Spleen (tissue), 11 donors: ENCODE measurements around the gene PAQR7. TPM values are rescaled to one million over a fixed set of nuclear protein-coding genes. Genes with fewer than 3 reads are reported as not detected.

Experiments
- DNase-seq: peaks from one replicate; pipeline ENCODE4 v3.0.0-alpha.2; 2020
- H3K27ac ChIP-seq, 8 donors: fragments of 200-600 bp; sonication (generic) in 7 of 8; 1 replicate in 4 of 8; 2 replicates in 4 of 8; pipeline versions ENCODE4 v1.5.0 to v1.8.0; 2016 to 2021; ENCODE audit warnings: inconsistent platforms in 4 of 8, mild to moderate bottlenecking in 4 of 8, moderate library complexity in 1 of 8
- H3K27me3 ChIP-seq, 7 donors: fragments of 200-600 bp; sonication (generic) in 6 of 7; replicated peaks in 1 of 7; 1 replicate in 4 of 7; 2 replicates in 3 of 7; pipeline versions ENCODE4 v1.5.0 to v1.8.0; 2016 to 2021; ENCODE audit warnings: inconsistent platforms in 3 of 7, mild to moderate bottlenecking in 1 of 7
- H3K36me3 ChIP-seq, 6 donors: fragments of 200-600 bp; sonication (generic) in 5 of 6; 1 replicate in 4 of 6; 2 replicates in 2 of 6; pipeline versions ENCODE4 v1.5.0 to v1.8.0; 2016 to 2021; ENCODE audit warnings: inconsistent platforms in 2 of 6
- H3K4me1 ChIP-seq, 6 donors: fragments of 200-600 bp; sonication (generic) in 5 of 6; 1 replicate in 3 of 6; 2 replicates in 3 of 6; pipeline versions ENCODE4 v1.5.0 to v1.8.0; 2016 to 2021; ENCODE audit warnings: inconsistent platforms in 3 of 6
- H3K4me3 ChIP-seq, 8 donors: fragments of 200-600 bp; sonication (generic) in 7 of 8; 1 replicate in 4 of 8; 2 replicates in 4 of 8; pipeline versions ENCODE4 v1.5.0 to v1.8.0; 2016 to 2021; ENCODE audit warnings: inconsistent platforms in 4 of 8, mild to moderate bottlenecking in 4 of 8, moderate library complexity in 2 of 8
- H3K9me3 ChIP-seq, 8 donors: fragments of 200-600 bp; sonication (generic) in 7 of 8; 1 replicate in 4 of 8; 2 replicates in 4 of 8; pipeline versions ENCODE4 v1.5.0 to v1.8.0; 2016 to 2021; ENCODE audit warnings: inconsistent platforms in 4 of 8
- CTCF ChIP-seq, 11 experiments: fragments of 200-600 bp in 7 of 11; fragments of 450-650 bp in 4 of 11; sonication (generic) in 4 of 11; IDR thresholded peaks in 8 of 11; conservative IDR thresholded peaks in 3 of 11; 1 replicate in 7 of 11; 2 replicates in 4 of 11; pipeline versions ENCODE4 v1.4.0 to v1.8.0; 2016 to 2021; ENCODE audit warnings: antibody characterized with exemption in 11 of 11, inconsistent platforms in 4 of 11, mild to moderate bottlenecking in 1 of 11
- POLR2A ChIP-seq, 3 donors: fragments of 450-650 bp; IDR thresholded peaks; one replicate each; pipeline ENCODE4 v1.5.1; 2017; ENCODE audit warnings: antibody characterized with exemption in 3 of 3, mild to moderate bottlenecking in 1 of 3
- POLR2AphosphoS5 ChIP-seq, 3 donors: sonication (generic); formaldehyde crosslinking; IDR thresholded peaks; one replicate each; pipeline ENCODE4 v1.5.1; 2017; ENCODE audit warnings: antibody characterized with exemption in 3 of 3
- WGBS, 5 donors: extraction: QIAGEN DNeasy Blood & Tissue Kit in 3 of 5; methylation state at CpG; one replicate each; pipeline versions ENCODE4 v1.1.5 to v1.1.7; 2013 to 2018; 5-methylcytosine and 5-hydroxymethylcytosine counted together
- intact Hi-C: fragments of 100-400 bp; cut with DNase I; formaldehyde crosslinking; loops from one replicate; pipeline ENCODE4 v1.15.0; 2023; ENCODE audit warnings: low total_unique reads
- polyA plus RNA-seq, 3 donors: library from polyadenylated mRNA; stranded (reverse); fragments of 200-250 nt; gene quantifications; one replicate each; pipeline ENCODE4 v1.2.1, GENCODE V29; 2013
- total RNA-seq, 7 donors: library from RNA; depleted of rRNA in 3 of 7; stranded (reverse); fragments of >200 nt in 3 of 7; fragmentation: NEBNext Ultra II Directional in 4 of 7; extraction: Animal tissue kit (Norgen Biotek cat#: 25700) in 4 of 7; gene quantifications; one replicate each; pipeline versions ENCODE4 v1.1.0 to v1.2.1, GENCODE V29; 2016 to 2021
- donor health status: healthy with polysubstance abuse.
- donor health status: DM: no; HTN: no; CAD: no; lungs with moderate emphysema.
- donor health status: DM: no; HTN: no; CAD: no.
- donor health status: Bipolar disorder and iron deficiency.
- donor health status: healthy.
- donor health status: DM: no; HTN: no; CAD: no.
- donor health status: DM: yes; HTN: yes; CAD: no.

The PAQR7 gene
- total and polyA plus RNA-seq, 10 donors = 3.0 to 14.2 (median 9.3) TPM

GRCh38 chr1:25885602-25886001, 10.1 kb upstream of the PAQR7 start:
- Histone ChIP-seq H3K4me1 (peaks cover 0 to 4% (median 0%) of the 10 kb centered on the region in 6 donors), H3K27me3 (no peaks in the 10 kb centered on the region), H3K36me3 (no peaks in the 10 kb centered on the region), H3K4me3 (no peak overlapping the region), H3K27ac (no peak overlapping the region), H3K9me3 (no peaks in the 10 kb centered on the region)
- WGBS, 5 donors = 81 to 100% (median 86%) methylated on average over 1 of the region's 1 CpG
- TF ChIP-seq CTCF (IDR thresholded peaks at IDR 0.05 in 8 of 11, conservative IDR thresholded peaks at IDR 0.05 in 3 of 11) (no peak), POLR2A (IDR thresholded peaks at IDR 0.05) (no peak), POLR2AphosphoS5 (IDR thresholded peaks at IDR 0.05) (no peak)
- DNase-seq = peak; percentile 24
- intact Hi-C loops = no loop called here

DNA sequence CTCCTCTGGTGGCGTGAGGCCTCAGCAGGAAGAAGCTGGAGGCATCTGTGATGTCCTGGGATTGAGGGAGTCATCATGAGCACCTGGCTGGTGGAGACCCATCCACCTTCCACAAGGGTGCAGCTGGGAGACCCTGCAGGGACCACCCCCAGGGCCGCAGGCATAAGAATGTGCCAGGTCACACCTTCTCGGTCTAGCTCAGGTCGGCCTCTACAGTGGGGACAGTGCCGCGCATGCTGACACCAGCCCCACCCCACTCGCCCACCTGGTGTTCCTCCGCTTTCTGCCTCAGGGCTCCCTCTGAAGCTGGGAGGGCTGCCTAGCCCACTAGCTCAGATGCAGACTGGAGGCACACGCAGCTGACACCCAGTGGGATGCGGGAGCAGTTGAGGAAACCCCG, 5.8 kb upstream of the PAQR7 start:
- Histone ChIP-seq H3K36me3 (no peaks in the 10 kb centered on the region), H3K4me3 (no peak overlapping the region), H3K27ac (no peak overlapping the region), H3K9me3 (no peaks in the 10 kb centered on the region), H3K4me1 (peaks cover 0 to 27% (median 10%) of the 10 kb centered on the region in 6 donors), H3K27me3 (no peaks in the 10 kb centered on the region)
- intact Hi-C loops = no loop called here
- TF ChIP-seq POLR2A (IDR thresholded peaks at IDR 0.05) (no peak), POLR2AphosphoS5 (IDR thresholded peaks at IDR 0.05) (no peak), CTCF (IDR thresholded peaks at IDR 0.05 in 8 of 11, conservative IDR thresholded peaks at IDR 0.05 in 3 of 11) (no peak)
- DNase-seq = peak; percentile 71
- 91 to 95% (median 92%) methylated on average over 5 to 11 of the region's 11 CpGs for WGBS, 5 donors

GRCh38 chr1:25880518-25880917, 5.0 kb upstream of the PAQR7 start:
- H3K9me3 ChIP-seq = no peaks in the 10 kb centered on the region
- H3K27ac ChIP-seq = no peak overlapping the region
- intact Hi-C loops = no loop called here

GRCh38 chr1:25879675-25880074, 4.2 kb upstream of the PAQR7 start:
- peak; percentile 54 for DNase-seq
- H3K4me3 ChIP-seq = no peak overlapping the region
- TF ChIP-seq POLR2AphosphoS5 (IDR thresholded peaks at IDR 0.05) (peak in 1 of 3 donors; percentile 15), POLR2A (IDR thresholded peaks at IDR 0.05) (no peak)
- no peaks in the 10 kb centered on the region for H3K27me3 ChIP-seq
- no peaks in the 10 kb centered on the region for H3K9me3 ChIP-seq
- H3K27ac ChIP-seq = no peak overlapping the region
- intact Hi-C loops = loop anchor here (10.0 kb wide), 1 partner anchor 55 kb away; no protein-coding TSS in a partner anchor
- H3K4me1 ChIP-seq = peaks cover 3 to 42% (median 22%) of the 10 kb centered on the region in 6 donors
- 39 to 77% (median 73%) methylated on average over 2 of the region's 2 CpGs for WGBS, 5 donors
- no peaks in the 10 kb centered on the region for H3K36me3 ChIP-seq

More at GRCh38 chr1:25880518-25880917, 5.0 kb upstream of the PAQR7 start:
- DNase-seq = peak; percentile 20
- TF ChIP-seq CTCF (IDR thresholded peaks at IDR 0.05 in 8 of 11, conservative IDR thresholded peaks at IDR 0.05 in 3 of 11) (no peak), POLR2AphosphoS5 (IDR thresholded peaks at IDR 0.05) (no peak), POLR2A (IDR thresholded peaks at IDR 0.05) (no peak)
- Histone ChIP-seq H3K27me3 (no peaks in the 10 kb centered on the region), H3K4me3 (no peak overlapping the region), H3K36me3 (no peaks in the 10 kb centered on the region), H3K4me1 (peaks cover 0 to 35% (median 16%) of the 10 kb centered on the region in 6 donors)
- 93 to 97% (median 95%) methylated on average over 5 of the region's 5 CpGs for WGBS, 5 donors
